HG03439 (cell line): ENCODE results near the gene CDH22.

Experiments
- ATAC-seq: cut with Tn5 transposase; IDR thresholded peaks from one replicate; pipeline ENCODE4 v1.9.1; 2021; ENCODE audit warnings: mild to moderate bottlenecking, moderate library complexity; ENCODE audit not compliant: unreplicated experiment

Gene CDH22

DNA sequence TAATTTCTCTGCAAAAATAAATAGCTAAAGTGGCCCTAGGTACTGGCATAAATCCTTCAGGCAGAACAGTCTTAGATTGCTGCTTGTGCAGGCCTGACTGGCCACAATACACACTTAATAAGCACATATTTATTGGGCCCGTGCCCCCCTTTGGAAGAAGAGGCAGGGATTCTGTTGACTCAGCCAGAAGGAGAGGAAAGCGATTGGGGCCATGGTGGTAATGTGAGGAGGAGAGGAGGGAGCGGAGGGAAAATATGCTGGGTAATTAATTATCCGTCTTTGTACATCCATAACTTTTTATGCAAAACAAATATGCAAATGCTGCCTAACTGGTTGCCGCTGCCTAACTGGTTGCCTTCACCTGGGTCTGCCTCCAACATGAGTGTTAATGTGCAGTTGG, 154.0 kb downstream of the CDH22 start:
- no peak for ATAC-seq

DNA sequence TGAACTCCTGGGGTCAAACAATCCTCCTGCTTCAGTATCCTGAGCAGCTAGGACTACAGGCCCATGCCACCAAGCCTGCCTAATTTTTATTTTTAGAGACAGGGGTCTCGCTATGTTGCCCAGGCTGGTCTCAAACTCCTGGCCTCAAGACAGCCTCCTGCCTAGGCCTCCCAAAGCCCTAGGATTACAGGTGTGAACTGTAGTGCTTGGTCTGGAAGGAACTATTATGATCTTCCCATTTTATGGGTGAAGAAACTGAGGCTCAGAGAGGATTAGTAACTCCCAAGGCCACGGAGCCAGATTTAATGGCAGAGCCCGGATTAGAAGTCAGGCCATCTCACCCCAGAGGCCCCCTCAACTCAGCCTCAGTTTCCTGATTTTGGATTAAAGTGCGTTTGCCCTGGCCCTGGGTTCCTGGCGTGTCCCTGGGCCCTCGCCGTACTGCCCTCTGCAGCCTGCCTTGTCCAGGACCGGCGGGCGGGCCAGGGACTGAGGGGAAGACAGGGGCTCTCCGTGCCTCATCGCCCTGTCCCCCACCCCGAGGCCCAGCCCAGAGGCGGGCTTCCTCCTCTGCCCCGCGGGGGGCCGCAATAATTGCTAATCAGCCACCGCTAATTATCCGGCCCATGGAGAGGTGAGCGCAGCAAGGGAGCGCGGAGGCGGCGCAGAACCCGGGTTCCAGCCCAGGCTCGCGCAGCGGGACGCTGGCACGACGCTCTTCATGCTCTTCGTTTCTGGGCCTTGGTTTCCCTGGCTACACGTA, 155.3 kb downstream of the CDH22 start:
- no peak for ATAC-seq

DNA sequence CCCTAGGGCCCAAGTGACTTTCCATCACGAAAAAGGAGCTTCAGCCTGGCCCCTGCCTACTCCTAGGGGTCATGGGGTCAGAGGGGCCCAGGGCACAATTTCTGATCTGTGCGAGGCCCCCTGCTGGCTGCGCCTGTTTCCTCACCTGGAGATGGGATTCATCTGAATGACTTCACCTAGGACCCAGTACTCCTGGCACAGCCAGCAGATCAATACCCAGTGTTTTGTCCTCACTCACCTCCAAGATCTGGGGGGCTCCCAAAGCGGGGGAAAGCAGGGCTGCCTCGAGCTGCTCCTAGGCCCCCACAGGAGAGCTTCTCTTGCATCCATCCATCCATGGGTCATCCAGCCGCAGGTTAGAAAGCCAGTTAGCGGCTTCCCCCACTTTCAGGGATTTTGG, 156.4 kb downstream of the CDH22 start:
- ATAC-seq: no peak

DNA sequence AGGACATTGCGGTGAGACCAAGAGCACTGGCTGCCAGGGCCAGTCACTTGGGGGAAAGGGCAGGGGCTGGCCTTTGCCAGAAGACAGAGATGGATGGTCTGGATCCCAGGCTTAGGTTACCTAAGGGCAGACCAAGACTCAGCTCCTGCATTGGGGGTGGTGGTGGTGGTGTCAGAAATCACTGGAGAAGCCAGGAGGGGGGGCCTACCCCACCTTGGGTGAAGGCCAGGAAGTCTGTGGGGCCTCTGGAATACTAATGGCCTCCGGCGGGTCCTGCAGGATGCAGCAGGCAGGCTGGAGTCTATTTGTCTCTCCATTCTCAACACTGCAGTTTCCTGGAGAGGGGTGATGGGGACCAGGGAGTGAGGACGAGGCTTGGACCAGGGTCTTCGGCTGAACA, 157.4 kb downstream of the CDH22 start:
- ATAC-seq: no peak

DNA sequence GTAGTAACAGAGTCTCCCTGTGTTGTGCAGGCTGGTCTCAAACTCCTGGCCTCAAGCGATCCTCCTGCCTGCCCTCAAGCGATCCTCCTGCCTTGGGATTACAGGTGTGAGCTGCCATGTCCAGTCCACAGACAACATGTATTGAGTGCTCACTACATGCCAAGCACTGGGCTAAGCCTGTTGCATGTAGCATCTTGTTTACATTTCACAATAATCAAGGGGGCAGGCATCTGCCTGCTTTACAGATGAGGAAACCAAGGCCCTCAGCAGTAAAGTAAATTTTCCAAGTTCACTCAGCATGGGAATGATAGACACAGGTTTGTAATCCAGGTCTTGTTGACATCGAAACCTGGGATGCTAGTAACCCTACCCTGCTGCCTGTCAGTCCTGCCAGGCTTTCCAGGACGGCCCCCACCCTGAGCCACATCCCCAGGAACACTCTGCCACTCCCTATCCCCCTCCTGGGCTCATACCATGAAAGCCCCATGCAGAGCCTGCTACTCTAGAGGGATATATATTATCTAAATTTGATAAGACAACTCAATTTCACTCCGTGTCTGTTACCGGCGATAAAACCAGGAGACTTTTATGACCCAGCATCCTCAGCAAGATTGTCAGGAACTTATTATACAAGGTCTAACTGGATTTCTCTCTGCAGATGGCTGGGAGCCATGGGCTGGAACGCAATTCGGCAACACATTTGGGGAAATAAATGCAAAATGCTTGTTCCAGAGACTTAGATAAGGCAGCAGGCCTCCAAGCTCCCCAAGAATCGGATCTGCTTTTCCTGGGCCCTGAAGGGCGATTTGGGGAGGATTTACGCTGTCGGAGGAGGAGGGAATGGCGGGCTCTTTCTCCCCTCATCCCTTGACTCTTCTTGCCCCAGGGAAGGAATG, 159.7 kb downstream of the CDH22 start:
- no peak for ATAC-seq

DNA sequence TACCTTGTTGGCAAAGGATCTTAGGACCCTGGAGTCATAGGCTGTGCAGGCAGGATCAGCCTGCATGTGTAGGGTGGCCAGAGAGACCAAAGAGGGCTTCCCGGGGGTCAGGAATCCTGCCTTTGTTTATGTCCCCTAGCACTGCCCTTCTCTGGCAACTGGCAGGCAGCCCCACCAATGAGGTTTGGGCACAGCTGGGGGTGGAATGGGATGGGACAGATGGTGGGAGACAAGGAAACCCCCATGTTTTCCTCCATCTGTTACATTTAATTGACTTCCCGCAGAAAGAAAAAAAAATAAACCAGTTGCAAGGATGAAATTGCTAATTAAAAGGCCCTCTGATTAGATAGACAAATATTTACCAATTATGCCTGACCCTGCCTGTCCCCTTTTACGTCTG, 162.6 kb downstream of the CDH22 start:
- no peak for ATAC-seq

DNA sequence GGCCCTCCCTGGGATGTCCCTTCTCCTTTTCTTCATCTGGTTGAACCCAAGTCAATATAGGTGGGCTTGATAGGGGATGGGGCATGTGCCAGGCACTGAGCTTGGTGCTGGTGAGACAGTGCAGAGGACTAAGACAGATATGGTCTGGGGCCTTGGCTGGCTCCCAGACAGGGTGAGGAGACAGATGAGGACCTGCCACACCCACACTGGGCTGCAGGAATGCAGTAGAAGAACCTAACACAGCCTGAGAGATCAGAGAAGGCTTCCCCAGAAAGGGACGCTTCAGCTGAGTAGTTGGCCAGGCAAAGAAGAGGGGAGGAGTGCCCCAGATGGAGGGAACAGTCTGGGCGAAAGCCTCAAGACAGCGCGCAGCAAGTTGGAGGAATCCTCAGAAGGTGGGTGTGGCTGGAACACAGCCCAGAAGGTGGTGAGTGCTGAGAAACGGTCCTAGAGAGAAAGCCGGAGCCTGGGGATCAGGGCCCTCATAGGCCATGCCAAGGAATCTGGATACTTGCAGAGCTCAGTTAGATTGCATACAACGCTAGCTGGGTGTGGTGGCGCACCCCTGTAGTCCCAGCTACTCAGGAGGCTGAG, 163.8 kb downstream of the CDH22 start:
- no peak for ATAC-seq

DNA sequence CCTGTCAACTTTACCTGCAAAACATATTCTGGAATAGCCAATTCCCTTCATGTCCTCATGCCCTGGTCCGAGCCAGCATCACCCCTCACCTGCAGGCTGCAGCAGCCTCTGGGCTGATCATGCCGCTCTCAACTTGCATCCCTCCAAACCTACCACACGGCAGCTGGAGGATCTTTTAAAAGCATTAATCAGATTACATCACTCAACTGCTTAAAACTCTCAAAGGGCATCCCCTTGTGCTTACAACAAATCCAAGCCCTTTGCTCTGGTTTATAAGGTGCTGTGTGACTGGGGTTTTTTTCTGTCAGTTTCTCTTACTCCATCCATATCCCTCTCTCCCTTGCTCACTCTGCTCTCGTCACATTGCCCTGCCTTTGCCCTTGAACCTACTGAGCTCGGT, 166.2 kb downstream of the CDH22 start:
- no peak for ATAC-seq

DNA sequence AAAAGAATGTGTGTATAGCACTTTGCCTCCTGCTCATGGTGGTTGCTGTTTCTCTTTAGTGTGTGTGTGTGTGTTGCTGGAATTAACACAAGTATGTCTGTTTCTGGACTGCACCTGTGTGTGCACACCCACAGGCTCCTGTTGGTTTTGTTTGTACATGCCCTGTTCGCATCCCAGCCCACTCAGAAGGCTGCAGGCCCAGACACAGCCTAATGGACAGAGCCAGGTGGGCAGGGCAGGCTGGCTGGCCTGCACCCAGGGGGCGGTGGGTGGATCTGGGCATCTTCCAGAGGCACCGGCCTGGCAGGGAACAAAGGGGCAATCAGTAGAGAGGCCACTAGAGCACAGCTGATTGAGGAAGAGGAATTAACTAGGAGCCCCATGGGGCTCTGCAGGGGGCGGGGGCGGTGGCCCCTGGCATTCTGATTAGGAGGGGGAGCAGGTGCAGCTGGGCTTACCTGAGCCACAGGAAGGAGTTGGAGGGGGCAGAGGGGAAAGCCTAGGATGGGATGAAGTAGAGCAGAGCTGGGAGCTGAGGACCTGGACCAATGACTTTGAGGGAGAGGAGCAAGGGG, 168.3 kb downstream of the CDH22 start:
- no peak for ATAC-seq

DNA sequence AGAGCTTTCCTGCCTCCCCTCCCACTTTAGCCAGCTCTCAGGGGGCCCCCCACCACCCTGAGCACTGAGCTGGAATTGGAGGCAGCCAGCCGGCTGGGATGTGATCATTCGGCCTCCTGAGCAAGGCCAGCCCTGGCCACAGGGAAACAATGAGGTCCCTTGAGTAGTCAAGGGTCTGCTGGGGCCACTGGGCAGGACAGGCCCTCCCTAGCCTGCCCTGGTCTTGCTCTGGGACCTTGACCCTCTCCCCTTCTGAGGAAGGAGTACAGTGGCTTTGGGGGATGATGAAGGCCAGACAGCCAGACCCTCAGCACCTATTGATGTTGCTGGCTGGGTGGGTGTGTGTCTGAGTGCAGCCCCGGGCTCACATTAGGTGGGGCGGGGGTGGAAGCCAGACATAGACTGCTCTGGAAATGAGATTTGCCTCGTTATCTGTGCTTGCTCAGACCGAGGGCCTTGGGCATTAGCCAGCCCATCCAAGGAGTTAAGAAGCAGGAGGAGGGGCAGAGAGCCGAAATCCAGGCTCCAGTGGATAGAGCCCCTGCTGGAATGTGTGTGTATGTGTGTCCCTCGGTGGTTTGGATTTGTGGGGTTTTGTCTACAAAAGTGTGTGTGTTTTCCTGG, 168.9 kb downstream of the CDH22 start:
- no peak for ATAC-seq

DNA sequence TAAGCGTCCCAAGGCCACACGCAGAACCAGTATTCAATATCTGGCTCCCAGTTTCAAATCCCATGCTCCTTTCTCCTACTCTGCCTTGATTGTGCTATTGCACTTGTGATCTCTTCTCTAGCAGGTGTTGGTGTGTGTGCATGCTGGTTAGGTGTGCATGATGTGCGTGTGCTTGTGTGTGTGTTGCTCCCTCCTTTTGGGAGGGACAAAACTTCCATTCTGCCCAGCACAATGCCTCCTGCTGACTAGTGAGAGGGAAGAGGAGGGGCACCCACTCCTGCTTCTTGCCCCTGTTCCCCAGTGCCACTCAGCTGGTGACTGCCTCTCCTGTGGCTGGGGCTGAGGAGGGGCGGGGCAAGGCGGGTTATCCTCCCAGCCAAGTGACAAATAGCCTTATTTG, 170.5 kb downstream of the CDH22 start:
- no peak for ATAC-seq

DNA sequence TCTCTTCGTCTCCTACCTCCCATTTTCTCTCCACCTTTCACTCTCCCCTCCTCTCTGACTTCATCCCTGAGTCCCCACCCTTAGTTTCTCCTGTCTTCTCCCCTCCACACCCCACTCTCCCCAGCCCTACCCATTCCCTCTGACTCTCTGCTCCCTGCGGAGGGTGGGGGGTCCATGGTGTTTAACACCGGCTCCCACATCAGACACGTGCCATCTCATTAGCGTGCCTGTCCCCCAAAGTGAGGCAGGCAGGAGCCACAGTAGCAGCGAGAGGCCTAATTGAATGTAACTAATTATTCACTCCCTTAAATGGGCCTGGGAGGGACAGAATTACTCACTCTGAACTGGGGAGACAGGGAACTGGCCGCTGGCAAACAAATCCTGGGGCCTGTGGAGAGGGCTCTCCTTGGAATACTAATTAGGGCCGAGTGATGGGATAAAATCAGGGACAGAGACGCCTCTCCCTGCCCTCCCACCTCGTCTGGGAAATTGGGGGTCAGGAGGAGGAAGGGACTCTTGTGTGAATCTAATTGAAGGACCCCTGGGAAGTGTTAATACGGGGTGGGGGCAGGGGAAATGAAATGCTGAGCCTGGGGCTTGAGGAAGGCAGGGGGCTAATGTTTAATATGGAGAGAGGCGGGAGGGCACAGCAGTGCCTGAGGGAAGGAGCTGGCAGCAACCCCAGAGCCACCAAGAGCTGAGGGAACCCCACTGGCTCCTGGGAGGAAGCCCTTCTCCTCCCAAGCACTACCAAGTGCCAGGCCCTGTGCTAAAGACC, 172.3 kb downstream of the CDH22 start:
- ATAC-seq: no peak

DNA sequence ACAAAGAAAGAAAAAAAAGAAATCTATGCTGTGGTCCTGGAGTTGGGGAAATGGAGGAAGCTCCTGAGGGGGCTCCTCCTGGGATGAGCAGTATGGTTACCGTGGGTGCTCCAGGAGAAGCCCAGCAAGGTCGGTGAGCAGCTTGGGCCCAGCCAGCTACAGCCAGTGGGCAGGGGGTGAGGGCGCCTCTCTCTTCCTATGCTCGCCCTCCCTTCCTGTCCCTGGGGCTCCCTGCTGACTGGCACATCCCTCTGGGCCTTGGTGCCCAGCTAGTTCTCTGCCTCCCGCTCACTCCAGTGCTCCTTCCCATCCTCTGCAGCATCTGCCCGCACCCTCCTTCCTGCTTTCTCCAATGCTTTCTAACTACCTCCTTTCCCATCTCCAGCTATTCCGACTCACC, 173.6 kb downstream of the CDH22 start:
- ATAC-seq: no peak

DNA sequence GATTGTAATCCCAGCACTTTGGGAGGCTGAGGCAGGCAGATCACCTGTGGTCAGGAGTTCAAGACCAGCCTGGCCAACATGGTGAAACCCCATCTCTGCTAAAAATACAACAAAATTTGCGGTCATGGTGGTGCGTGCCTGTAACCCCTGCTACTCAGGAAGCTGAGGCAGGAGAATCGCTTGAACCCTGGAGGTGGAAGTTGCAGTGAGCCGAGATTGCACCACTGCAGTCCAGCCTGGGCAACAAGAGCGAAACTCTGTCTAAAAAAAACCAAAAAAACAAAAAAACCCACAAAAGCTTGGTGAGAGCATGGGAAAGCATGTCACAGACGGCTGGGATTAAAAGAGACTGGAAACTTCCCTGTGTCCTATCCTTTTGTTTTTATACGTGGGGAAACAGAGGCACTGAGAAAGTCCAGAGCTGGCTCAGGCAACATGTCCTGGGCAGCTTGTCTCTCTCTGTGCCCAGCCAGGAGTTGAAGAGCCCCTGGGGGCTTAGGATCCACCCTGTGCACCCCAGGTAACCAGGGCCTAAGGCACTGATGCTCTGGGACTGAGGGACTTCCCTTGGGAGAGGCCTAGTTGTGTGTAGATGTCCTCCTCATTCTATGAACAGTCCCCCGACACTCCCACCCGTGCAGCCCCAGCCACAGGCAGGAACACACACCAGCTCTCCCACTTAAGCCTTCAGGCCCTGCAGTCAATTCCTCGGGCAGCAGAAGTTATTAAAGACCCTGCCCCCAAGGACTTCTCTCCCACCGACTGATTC, 174.2 kb downstream of the CDH22 start:
- ATAC-seq: no peak

DNA sequence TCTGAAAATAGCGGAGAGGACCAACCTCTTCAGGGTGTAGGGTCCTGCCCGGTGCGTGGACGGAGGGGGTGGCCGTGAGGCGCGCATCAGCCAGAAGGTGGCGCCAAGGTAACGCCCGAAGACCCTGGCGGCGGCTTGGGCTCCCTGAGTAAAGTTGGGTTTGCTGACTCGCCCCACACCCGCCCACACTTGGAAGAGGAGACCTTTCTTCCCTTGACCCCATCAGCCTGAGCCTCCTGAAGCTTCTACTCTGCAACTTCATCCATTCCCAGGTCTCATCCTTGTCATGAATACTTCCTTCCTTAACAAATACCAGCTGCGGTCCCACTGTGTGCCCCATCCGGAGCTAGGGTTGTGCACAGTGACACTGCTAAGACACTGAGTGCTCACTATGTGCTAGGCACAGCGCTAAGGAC, 175.6 kb downstream of the CDH22 start:
- ATAC-seq: no peak

DNA sequence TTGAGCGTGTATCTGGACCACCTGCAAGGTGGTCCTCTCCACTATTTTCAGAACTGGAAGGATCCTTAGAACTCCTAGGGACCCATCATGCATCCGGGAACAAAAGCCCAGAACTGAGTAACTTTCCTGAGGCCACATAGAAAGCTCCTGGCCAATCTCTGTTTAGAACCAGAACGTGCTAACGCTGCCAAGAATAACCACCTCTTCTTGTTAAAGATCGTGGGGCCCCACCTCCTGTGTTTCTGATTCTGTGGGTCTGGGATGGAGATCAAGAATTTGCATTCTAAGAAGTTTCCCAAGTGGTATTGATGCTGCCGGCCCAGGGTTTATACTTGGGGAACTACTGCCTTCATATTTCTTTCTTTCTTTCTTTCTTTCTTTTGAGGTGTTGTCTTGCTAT, 176.9 kb downstream of the CDH22 start:
- ATAC-seq: no peak

DNA sequence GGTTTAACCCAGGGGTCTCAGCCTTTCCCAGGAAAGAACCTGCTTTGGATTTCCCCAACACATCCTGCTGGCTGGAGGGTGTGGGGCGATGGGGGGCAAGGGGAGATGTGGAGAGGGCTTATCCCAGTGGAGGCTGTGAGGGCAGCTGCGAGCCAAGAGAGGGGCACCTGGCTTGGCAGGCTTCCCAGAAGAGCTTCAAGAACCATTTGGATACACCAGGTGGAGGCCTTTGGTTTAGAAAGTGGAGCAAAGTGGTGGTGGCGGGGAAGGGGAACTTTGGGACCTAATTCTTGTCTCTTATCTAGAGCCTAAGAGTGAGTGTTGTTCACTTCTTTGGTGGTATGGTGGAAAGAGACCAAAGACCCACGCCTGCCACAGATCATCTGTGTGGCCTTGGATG, 177.8 kb downstream of the CDH22 start:
- no peak for ATAC-seq

DNA sequence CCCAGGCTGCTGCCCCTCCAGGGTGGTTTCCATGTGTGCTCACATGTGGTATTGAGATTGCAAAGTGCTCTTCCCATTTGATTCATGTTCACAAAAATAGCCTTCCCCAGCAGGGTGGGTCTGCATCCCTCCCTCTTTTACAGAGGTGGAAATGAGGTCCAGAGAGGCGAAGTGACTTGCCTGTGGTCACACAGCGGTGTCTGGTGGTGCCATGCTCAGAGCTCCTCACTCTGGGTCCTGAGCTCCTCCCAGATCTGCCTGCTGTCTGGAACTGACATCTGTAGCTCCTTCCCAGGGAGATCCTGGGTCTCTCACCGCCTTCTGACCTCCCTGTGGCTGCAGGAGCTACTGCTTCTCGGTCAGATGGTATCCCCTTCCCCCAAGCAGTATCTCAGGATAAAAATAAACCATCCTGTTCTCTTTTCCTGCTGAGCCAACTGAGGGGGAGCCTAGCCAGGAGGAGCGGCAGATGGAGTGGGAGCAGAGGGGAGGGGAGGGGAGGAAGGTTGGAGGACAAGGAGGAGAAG, 178.3 kb downstream of the CDH22 start:
- no peak for ATAC-seq
